RWPE2 (cell line): ENCODE results near the gene NUDT16L1.
A peak's percentile ranks its signal among the peaks of the same experiment; 100 is the strongest.

Experiments used
- ATAC-seq: fragments of 200-7000 bp; cut with Tn5 transposase; 3 replicates; pipeline ENCODE4 v1.9.1; 2021; ENCODE audit warnings: low read depth
- DNase-seq: peaks from one replicate; pipeline ENCODE4 v3.0.0-alpha.2; 2020; ENCODE audit warnings: low spot score
- H3K27ac ChIP-seq: fragments of 450-650 bp; 2 replicates; pipeline ENCODE4 v1.5.1; 2017; ENCODE audit warnings: mild to moderate bottlenecking; ENCODE audit not compliant: poor library complexity, severe bottlenecking
- H3K27me3 ChIP-seq: fragments of 250-450 bp; sonication (Bioruptor Pico); 2 replicates; pipeline ENCODE4 v1.5.1; 2021; ENCODE audit warnings: mild to moderate bottlenecking, moderate library complexity; ENCODE audit not compliant: insufficient read depth, poor library complexity, severe bottlenecking
- H3K36me3 ChIP-seq: fragments of 250-450 bp; sonication (Bioruptor Pico); 2 replicates; pipeline ENCODE4 v1.5.1; 2020; ENCODE audit warnings: low read depth, mild to moderate bottlenecking, moderate library complexity
- H3K4me1 ChIP-seq: fragments of 250-450 bp; sonication (Bioruptor Pico); 2 replicates; pipeline ENCODE4 v1.5.1; 2021; ENCODE audit warnings: mild to moderate bottlenecking, moderate library complexity; ENCODE audit not compliant: insufficient read depth, poor library complexity, severe bottlenecking
- H3K4me3 ChIP-seq: fragments of 250-450 bp; sonication (Bioruptor Pico); 2 replicates; pipeline ENCODE4 v1.5.1; 2021; ENCODE audit warnings: mild to moderate bottlenecking, moderate library complexity; ENCODE audit not compliant: severe bottlenecking
- H3K9me3 ChIP-seq: fragments of 250-450 bp; sonication (Bioruptor Pico); 2 replicates; pipeline ENCODE4 v1.5.1; 2021; ENCODE audit warnings: mild to moderate bottlenecking, moderate library complexity; ENCODE audit not compliant: severe bottlenecking
- CTCF ChIP-seq: fragments of 450-650 bp; IDR thresholded peaks from one replicate; pipeline ENCODE4 v1.5.1; 2017; ENCODE audit warnings: mild to moderate bottlenecking, moderate library complexity; ENCODE audit not compliant: poor library complexity, severe bottlenecking

Gene NUDT16L1

DNA sequence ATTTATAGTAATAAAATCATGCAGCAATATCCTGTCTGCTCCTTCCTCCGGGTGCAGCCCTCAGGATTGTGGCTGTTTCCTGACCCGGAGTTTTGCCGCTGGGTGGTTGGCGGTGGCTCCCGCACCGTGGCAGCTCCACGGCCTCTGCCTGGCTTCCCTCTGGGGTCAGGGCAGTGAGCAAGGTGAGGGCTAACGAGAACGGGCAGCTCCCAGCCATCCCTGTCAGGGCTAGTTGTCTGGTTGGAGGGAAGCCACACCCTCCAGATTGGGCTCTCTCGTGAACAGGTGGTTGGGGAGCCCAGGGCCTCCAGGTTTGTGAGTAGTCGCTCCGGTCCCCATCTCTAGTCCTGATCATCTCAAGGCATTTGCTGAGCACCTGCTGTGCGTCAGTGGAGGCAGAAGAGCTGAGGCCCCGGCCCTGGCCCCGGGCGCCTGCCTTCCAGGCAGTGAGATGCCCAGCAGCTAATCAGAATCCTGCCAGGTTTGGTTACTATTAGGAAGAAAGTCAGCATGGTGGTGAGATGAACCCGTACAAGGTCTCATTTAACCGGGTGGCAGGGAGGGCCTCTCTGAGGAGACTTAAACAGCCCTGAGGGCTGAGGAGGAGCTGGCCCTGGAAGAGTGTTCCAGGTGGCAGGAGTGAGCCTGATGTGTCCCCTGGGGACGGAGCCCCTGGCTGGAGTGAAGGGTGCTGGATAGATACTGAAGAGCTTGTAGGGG lies 2.3 kb upstream of the NUDT16L1 start:
- DNase-seq (peak; percentile 47), ATAC-seq (no peak)
- Histone ChIP-seq H3K9me3 (no peaks in the 10 kb centered on the region), H3K27ac (no peak overlapping the region), H3K4me1 (no peaks in the 10 kb centered on the region), H3K36me3 (peaks cover 16% of the 10 kb centered on the region), H3K4me3 (no peak overlapping the region), H3K27me3 (no peaks in the 10 kb centered on the region)
- TF ChIP-seq CTCF, result no peak

DNA sequence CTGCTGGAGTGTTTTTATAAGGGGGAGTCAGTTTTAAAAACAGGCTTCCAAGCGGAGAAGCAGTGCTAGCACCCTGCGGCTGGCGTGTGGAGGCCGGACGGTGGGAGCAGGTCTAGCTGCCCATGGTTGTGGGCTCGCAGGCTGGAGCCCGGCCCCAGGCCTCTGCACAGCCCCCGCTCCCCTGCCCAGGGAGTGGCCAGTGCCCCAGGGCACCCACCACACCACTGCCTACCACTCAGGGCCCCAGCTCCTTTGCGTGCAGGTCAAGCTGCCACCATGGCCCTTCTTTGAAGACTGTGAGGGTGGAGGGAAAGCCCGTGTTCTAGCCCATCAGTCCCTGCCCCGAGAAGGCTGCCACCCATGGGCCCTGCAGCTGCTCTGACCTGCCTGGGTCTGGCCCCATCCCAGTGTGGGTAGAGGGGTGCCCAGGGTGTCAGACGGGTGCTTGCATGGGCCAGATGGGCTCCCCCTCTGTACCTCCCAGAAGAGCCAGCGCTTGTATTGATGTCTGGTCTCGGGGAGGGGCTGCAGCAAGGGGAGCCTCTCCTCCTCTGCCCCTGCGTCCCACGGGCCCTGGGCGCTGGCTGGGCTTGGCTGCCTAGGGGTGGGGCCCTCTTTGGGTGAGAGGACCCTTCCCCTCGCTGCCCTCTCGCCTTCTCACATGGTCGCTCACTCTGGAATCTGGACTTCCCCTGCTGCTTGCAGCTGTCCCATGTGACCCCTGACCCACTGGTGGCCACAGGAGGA lies 1.5 kb upstream of the NUDT16L1 start:
- ATAC-seq, result no peak
- Histone ChIP-seq H3K27me3 (no peaks in the 10 kb centered on the region), H3K4me3 (no peak overlapping the region), H3K27ac (no peak overlapping the region), H3K36me3 (peaks cover 9% of the 10 kb centered on the region), H3K4me1 (no peaks in the 10 kb centered on the region), H3K9me3 (no peaks in the 10 kb centered on the region)
- no peak for TF ChIP-seq CTCF
- peak; percentile 62 for DNase-seq

DNA sequence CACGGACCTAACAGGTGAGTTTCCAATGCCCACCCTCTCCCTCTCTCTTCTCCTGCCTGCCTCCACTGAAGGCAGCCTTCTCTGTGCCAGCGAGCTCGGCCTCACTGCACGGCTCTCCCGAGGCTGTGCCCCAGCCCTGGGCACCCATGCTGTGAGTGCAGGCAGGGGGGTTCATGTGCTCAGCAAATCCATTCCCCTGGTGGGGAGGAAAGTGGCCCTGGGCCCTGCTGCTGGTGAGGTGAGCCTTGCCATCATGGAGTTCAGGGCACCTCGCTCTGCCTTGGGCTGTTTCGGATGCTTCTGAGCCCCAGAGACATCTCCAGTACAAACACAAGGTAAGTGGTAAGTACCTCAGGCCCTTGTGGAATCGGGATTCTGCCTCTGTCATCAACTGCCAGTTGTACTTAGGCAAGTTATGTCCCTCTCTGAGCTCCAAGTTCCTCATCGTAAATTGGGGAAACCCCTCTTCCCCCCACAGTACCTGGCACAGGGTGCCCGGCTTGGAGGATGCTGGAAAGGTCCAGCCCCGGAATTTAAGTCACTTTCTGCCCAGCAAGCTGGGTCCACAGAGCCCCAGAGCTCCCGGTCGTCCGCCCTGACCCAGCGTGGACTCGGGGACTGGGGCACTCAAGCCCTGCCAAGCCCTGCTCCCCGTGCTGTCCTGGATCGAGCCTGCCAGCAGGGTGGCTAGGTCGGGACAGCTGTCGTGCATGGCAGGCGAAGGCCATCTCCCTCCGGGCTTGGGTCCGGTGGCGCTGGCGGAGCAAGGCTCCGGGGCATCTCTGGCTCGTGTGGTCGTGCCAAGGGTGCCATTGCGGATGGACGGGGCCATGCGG lies 684 bp upstream of the NUDT16L1 start:
- H3K27me3 ChIP-seq, result no peaks in the 10 kb centered on the region
- no peak overlapping the region for H3K27ac ChIP-seq
- H3K4me3 ChIP-seq, result peak overlapping the region; percentile 68
- no peaks in the 10 kb centered on the region for H3K4me1 ChIP-seq
- peaks cover 9% of the 10 kb centered on the region; the same call in 1 of the 2 replicates for H3K36me3 ChIP-seq
- ATAC-seq (peak; percentile 15), DNase-seq (peak; percentile 56)
- H3K9me3 ChIP-seq, result no peaks in the 10 kb centered on the region
- no peak for TF ChIP-seq CTCF

- peak; percentile 61 for DNase-seq
- no peaks in the 10 kb centered on the region for H3K4me1 ChIP-seq
- peak overlapping the region; percentile 40 for H3K27ac ChIP-seq
- no peaks in the 10 kb centered on the region for H3K9me3 ChIP-seq
- TF ChIP-seq CTCF, result no peak
- H3K27me3 ChIP-seq, result no peaks in the 10 kb centered on the region
- peak overlapping the region; percentile 68 for H3K4me3 ChIP-seq
- peak; percentile 7; the same call in 2 of the 3 replicates for ATAC-seq
- H3K36me3 ChIP-seq, result peaks cover 10% of the 10 kb centered on the region; the same call in 1 of the 2 replicates
These were observed 737 bp downstream of the NUDT16L1 start for GRCh38 chr16:4693956-4694641.
